ENCODE results near the gene CYP27A1. TPM values are rescaled to one million over a fixed set of nuclear protein-coding genes. Genes with fewer than 3 reads are reported as not detected.

CYP27A1 gene
- total and polyA plus RNA-seq, 9 of the 15 experiments (the other 6 are each of a cell fraction or from before 2014, with no cell fraction given), result 0.20 TPM; not detected in 8

DNA sequence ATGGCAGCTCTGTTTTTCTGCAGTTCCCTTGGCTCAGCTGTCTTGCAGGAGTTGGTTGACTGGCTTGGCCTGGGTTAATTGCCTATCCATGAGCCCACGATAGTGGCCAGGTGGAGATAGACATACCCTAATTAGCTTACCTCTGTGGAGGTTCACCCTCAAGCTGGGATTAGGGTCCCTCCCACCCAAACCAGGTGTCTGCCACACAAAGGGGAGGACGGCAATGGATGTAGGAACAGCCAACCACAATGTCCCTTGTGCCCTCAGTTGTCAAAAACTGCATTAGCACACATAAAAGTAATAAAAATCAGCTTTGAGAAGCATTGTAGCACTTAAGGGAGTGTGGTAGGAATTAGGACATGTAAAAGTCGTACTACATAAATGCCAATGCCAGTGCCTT, 4.2 kb downstream of the CYP27A1 start:
- H3K9ac ChIP-seq (ENCODE audit: insufficient read depth in 1 of 2, low read depth in 2 of 2, low read length in 2 of 2), result no peak overlapping the region
- no peaks in the 10 kb centered on the region for H3K79me2 ChIP-seq (ENCODE audit: control insufficient read depth, insufficient read depth, low read length)
- in situ Hi-C loops (cut with MboI) (no loop called here), intact Hi-C loops (cut with micrococcal nuclease) (no loop called here)
- DNase-seq (ENCODE audit: extremely low read depth in 1 of 4, low spot score in 3 of 4), result no peak
- no peak overlapping the region for H2AFZ ChIP-seq (ENCODE audit: low read depth, low read length)
- WGBS (ENCODE audit: insufficient coverage, low coverage, missing lambda C conversion rate), result 0% methylated on average over 2 of the region's 3 CpGs
- no peak overlapping the region for H3K4me3 ChIP-seq
- H3K27ac ChIP-seq (ENCODE audit: extremely low read depth, low read depth, low read length), result no peak overlapping the region
- H3K27me3 ChIP-seq (ENCODE audit: control insufficient read depth in 2 of 2, insufficient read depth in 2 of 2, low read length in 2 of 2), result peaks cover 4 to 23% of the 10 kb centered on the region in 2 experiments; a peak in 4 of 5 replicates
- no TSS peak for BruUV-seq (replicated peaks)
- no peaks in the 10 kb centered on the region for H4K20me1 ChIP-seq (replicated peaks; ENCODE audit: control insufficient read depth, insufficient read depth, low read length)
- ChIA-PET POLR2A (no interaction called here), CTCF (ENCODE audit: low intra/inter-chr PET ratio) (no interaction called here)
- no peaks in the 10 kb centered on the region for H3K9me3 ChIP-seq (replicated peaks; ENCODE audit: control insufficient read depth, insufficient read depth, low read depth, low read length)
- FAIRE-seq, result no peak
- no peaks in the 10 kb centered on the region for H3K36me3 ChIP-seq (ENCODE audit: control insufficient read depth, insufficient read depth, low read length)
- H3K4me1 ChIP-seq (replicated peaks in 1 of 2; ENCODE audit: control insufficient read depth in 2 of 2, insufficient read depth in 2 of 2, low read length in 2 of 2), result peaks cover 0 to 8% of the 10 kb centered on the region in 2 experiments; a peak in 2 of 5 replicates
- H3K4me2 ChIP-seq (ENCODE audit: insufficient read depth, low read length), result no peak overlapping the region
- no peak for ATAC-seq
- TF ChIP-seq, protein P1, sequence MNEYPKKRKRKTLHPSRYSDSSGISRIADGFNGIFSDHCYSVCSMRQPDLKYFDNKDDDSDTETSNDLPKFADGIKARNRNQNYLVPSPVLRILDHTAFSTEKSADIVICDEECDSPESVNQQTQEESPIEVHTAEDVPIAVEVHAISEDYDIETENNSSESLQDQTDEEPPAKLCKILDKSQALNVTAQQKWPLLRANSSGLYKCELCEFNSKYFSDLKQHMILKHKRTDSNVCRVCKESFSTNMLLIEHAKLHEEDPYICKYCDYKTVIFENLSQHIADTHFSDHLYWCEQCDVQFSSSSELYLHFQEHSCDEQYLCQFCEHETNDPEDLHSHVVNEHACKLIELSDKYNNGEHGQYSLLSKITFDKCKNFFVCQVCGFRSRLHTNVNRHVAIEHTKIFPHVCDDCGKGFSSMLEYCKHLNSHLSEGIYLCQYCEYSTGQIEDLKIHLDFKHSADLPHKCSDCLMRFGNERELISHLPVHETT (CRISPR knock-in tag; conservative IDR thresholded peaks at IDR 0.05 in 1 of 2, IDR thresholded peaks at IDR 0.05 in 1 of 2), result no peak
- TF ChIP-seq, protein P2, sequence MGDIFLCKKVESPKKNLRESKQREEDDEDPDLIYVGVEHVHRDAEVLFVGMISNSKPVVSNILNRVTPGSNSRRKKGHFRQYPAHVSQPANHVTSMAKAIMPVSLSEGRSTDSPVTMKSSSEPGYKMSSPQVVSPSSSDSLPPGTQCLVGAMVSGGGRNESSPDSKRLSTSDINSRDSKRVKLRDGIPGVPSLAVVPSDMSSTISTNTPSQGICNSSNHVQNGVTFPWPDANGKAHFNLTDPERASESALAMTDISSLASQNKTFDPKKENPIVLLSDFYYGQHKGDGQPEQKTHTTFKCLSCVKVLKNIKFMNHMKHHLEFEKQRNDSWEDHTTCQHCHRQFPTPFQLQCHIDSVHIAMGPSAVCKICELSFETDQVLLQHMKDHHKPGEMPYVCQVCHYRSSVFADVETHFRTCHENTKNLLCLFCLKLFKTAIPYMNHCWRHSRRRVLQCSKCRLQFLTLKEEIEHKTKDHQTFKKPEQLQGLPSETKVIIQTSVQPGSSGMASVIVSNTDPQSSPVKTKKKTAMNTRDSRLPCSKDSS (IDR thresholded peaks at IDR 0.05; ENCODE audit: low read depth, partially characterized antibody), result no peak
- no peak for TF ChIP-seq FOXK1 (CRISPR knock-in tag; IDR thresholded peaks at IDR 0.05; ENCODE audit: borderline replicate concordance)
- no peaks in the 10 kb centered on the region for H3K9me1 ChIP-seq (ENCODE audit: control insufficient read depth, insufficient read depth, low read length)

Measured in K562 (cell line).